HCT116 (cell line): ENCODE data around the gene R3HCC1L.

Source experiments
- CBX3 ChIP-seq: IDR thresholded peaks from 2 replicates; pipeline ENCODE4 v1.6.1; 2012; ENCODE audit warnings: low read depth
- CEBPB ChIP-seq: IDR thresholded peaks from 2 replicates; pipeline ENCODE4 v1.6.1; 2012; ENCODE audit warnings: low read depth
- EGR1 ChIP-seq: IDR thresholded peaks from 2 replicates; pipeline ENCODE4 v1.6.1; 2012; ENCODE audit warnings: low read depth
- ELF1 ChIP-seq: IDR thresholded peaks from 2 replicates; pipeline ENCODE4 v1.6.1; 2012; ENCODE audit warnings: low read depth, borderline replicate concordance
- FOSL1 ChIP-seq: IDR thresholded peaks from 2 replicates; pipeline ENCODE4 v1.6.1; 2012; ENCODE audit warnings: low read depth
- POLR2A ChIP-seq: IDR thresholded peaks from 2 replicates; pipeline ENCODE4 v1.7.0; 2011; ENCODE audit warnings: borderline replicate concordance; ENCODE audit not compliant: insufficient read depth, insufficient read length; ENCODE audit errors: extremely low read depth
- SIN3A ChIP-seq: IDR thresholded peaks from 2 replicates; pipeline ENCODE4 v1.6.1; 2012; ENCODE audit warnings: low read depth
- TF ChIP-seq, protein P1 (sequence below), 3 experiments: fragments of 200-600 bp in 1 of 3; sonication (generic) in 1 of 3; IDR thresholded peaks in 2 of 3; conservative IDR thresholded peaks in 1 of 3; 2 replicates each; pipeline ENCODE4 v1.5.1; 2012 to 2017; ENCODE audit warnings: low read depth in 2 of 3, low read length in 2 of 3, antibody characterized with exemption in 1 of 3, borderline replicate concordance in 1 of 3, control low read depth in 1 of 3, mild to moderate bottlenecking in 1 of 3, mixed read lengths in 1 of 3, mixed run types in 1 of 3, moderate library complexity in 1 of 3; ENCODE audit not compliant: insufficient read depth in 1 of 3

DNA sequence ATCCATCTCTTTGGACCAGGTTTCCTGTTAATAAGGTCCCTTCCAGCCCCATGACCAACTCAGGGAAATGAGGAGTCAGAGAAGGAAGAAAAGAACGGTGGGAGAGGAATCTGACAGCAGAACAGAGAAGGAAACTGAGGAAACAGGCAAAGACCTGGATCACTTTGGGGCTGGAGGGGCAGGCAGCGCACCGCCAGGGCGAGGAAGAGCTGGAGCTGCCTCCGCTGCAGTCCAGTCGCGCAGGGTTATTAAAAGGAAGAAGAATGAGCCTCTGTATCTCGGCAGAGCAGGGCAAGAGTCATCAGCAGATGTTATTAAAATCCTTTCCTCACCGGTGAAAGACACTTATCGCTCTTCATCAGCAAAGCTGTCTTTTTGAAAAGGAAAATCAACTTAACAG is 37.7 kb upstream of the R3HCC1L start:
- TF ChIP-seq FOSL1 (no peak), POLR2A (no peak), CEBPB (no peak), EGR1 (no peak), CBX3 (no peak), ELF1 (no peak), SIN3A (no peak)
- TF ChIP-seq, protein P1, sequence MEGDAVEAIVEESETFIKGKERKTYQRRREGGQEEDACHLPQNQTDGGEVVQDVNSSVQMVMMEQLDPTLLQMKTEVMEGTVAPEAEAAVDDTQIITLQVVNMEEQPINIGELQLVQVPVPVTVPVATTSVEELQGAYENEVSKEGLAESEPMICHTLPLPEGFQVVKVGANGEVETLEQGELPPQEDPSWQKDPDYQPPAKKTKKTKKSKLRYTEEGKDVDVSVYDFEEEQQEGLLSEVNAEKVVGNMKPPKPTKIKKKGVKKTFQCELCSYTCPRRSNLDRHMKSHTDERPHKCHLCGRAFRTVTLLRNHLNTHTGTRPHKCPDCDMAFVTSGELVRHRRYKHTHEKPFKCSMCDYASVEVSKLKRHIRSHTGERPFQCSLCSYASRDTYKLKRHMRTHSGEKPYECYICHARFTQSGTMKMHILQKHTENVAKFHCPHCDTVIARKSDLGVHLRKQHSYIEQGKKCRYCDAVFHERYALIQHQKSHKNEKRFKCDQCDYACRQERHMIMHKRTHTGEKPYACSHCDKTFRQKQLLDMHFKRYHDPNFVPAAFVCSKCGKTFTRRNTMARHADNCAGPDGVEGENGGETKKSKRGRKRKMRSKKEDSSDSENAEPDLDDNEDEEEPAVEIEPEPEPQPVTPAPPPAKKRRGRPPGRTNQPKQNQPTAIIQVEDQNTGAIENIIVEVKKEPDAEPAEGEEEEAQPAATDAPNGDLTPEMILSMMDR (IDR thresholded peaks at IDR 0.05 in 2 of 3, conservative IDR thresholded peaks at IDR 0.05 in 1 of 3; ENCODE audit: borderline replicate concordance in 1 of 3, insufficient read depth in 1 of 3, low read depth in 2 of 3, low read length in 2 of 3): no peak
